ENCODE data around the gene RNF26.

Gene RNF26

DNA sequence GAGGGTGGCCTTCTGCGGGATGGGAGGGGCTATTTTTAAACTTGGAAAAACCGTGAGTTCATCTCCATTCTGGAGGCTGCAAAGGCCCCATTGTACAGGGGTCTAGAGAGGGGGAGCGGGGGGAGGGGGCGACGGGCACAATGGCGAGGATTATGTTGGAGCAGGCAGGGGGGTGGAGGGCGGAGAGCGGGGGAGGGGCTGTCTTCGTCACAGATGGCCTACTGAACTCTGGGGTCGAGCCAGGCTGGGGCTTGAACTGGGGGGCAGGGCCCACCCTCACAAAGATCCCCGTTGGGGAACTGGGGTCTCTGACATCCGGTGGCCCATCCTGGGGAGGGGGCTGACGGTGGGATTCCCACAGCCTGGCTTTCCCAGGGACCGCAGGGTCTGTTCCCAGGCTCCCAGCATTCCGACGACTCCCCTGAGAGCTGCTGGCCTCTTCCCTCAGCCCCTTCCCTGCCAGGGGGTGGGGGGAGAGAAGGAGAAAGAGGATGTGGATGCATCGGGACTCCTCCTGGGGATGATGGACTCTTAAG, 14.0 kb upstream of the RNF26 start:
- H3K27ac ChIP-seq = no peak overlapping the region
- no peak for TF ChIP-seq ZFX (IDR thresholded peaks at IDR 0.05; ENCODE audit: borderline replicate concordance)
- TF ChIP-seq, protein P1, sequence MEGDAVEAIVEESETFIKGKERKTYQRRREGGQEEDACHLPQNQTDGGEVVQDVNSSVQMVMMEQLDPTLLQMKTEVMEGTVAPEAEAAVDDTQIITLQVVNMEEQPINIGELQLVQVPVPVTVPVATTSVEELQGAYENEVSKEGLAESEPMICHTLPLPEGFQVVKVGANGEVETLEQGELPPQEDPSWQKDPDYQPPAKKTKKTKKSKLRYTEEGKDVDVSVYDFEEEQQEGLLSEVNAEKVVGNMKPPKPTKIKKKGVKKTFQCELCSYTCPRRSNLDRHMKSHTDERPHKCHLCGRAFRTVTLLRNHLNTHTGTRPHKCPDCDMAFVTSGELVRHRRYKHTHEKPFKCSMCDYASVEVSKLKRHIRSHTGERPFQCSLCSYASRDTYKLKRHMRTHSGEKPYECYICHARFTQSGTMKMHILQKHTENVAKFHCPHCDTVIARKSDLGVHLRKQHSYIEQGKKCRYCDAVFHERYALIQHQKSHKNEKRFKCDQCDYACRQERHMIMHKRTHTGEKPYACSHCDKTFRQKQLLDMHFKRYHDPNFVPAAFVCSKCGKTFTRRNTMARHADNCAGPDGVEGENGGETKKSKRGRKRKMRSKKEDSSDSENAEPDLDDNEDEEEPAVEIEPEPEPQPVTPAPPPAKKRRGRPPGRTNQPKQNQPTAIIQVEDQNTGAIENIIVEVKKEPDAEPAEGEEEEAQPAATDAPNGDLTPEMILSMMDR (IDR thresholded peaks at IDR 0.05) = no peak

DNA sequence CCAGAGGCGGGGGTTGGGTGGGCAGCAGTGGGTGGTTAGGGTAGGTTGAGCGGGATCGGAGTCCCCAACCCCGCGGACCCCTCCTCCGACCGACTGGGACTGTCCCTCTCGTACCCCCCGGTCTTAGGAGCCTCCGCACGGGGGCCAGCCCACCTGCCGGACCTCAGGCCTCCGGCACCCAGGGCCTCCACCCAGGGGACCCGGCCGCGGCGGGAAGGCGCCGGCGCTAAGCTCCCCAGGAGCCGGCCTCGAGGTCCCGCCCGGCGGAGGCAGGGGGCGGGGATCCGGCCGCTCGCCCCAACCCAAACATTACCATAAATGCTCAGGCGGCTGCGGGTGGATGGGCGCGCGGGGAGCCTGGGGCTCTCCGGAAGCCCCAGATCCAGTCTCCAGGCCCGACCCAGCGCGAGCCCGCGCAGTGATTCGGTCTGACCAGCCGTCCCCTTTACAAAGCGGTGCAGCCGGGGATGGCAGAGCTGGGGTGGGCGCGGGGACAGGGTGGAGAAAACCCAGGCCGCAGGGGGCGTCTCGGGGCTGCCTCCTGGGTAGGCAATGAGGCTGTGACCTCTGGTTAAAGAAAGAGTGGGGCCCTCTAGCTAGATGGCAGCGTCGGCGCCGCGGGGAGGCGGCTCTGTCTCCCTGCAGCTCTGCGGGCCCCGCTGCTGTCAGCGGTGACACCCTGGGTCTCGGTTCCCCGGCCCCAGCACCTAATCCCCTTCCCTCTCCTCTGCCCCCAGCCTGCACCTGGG, 13.4 kb upstream of the RNF26 start:
- no peak overlapping the region for H3K27ac ChIP-seq
- TF ChIP-seq ZFX (IDR thresholded peaks at IDR 0.05; ENCODE audit: borderline replicate concordance) = no peak
- TF ChIP-seq, protein P1 (IDR thresholded peaks at IDR 0.05) = no peak

GRCh38 chr11:119322360-119322739, 12.0 kb upstream of the RNF26 start:
- H3K27ac ChIP-seq = no peak overlapping the region
- TF ChIP-seq, protein P1 (IDR thresholded peaks at IDR 0.05) = no peak
- no peak for TF ChIP-seq ZFX (IDR thresholded peaks at IDR 0.05; ENCODE audit: borderline replicate concordance)

GRCh38 chr11:119322921-119323531, 11.3 kb upstream of the RNF26 start:
- no peak for TF ChIP-seq ZFX (IDR thresholded peaks at IDR 0.05; ENCODE audit: borderline replicate concordance)
- TF ChIP-seq, protein P1 (IDR thresholded peaks at IDR 0.05) = no peak
- H3K27ac ChIP-seq = no peak overlapping the region

DNA sequence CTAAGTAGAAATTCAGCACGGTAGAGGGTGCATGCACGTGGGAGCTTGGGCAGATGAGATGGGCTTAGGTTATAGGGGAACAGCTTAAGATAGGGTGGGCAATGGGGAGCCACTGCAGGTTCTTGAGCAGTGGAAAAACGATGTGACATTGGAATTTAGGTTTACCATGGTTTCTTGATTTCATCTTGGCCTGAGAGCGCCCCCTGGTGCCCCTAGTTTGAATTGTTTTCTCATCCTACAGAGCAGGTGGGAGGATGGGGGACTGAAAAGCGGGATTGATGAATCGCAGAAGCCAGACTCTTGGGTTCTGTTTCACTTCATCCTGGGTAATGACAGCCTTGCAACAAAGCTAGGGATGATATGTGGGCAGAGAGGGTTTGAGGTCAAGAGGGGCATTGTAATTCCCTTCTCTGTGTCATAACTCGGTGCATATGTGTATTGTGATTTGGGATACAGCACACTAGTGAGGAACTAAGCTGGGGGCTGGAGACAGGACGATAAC, 10.7 kb upstream of the RNF26 start:
- TF ChIP-seq ZFX (IDR thresholded peaks at IDR 0.05; ENCODE audit: borderline replicate concordance) = no peak
- TF ChIP-seq, protein P1 (IDR thresholded peaks at IDR 0.05) = peak; percentile 88
- H3K27ac ChIP-seq = no peak overlapping the region

GRCh38 chr11:119324189-119324588, 10.1 kb upstream of the RNF26 start:
- H3K27ac ChIP-seq = no peak overlapping the region

More at GRCh38 chr11:119324189-119324588, 10.1 kb upstream of the RNF26 start:
- no peak for TF ChIP-seq ZFX (IDR thresholded peaks at IDR 0.05; ENCODE audit: borderline replicate concordance)
- TF ChIP-seq, protein P1 (IDR thresholded peaks at IDR 0.05) = no peak
